Calu3 (cell line): Measurements from ENCODE around the gene XG. TPM values are rescaled to one million over a fixed set of nuclear protein-coding genes. Genes with fewer than 3 reads are reported as not detected.
"Not testable (repeated sequence)": the region's sequence is repeated elsewhere in the genome, so short reads cannot be mapped to it uniquely, and the experiment has no call there.

ENCODE experiments used
- BruUV-seq: library from RNA; stranded (reverse); fragments of 400-500 nt; replicated peaks from 2 replicates; lab custom pipeline; 2021; lab: Mats Ljungman, UMichigan
- CTCF ChIA-PET: fragments of 300-600 bp; sonication (Branson Sonifier 250); formaldehyde crosslinking; loops from one replicate; lab custom pipeline; 2022; ENCODE audit warnings: antibody characterized with exemption; lab: Charles Lee
- DNase-seq: peaks from one replicate; pipeline ENCODE4 v3.0.0; 2022
- H3K27ac Mint-ChIP-seq: one replicate; pipeline ENCODE4 v1.8.0; 2022; ENCODE audit warnings: mixed read lengths; ENCODE audit not compliant: unreplicated experiment
- H3K27me3 Mint-ChIP-seq: one replicate; pipeline ENCODE4 v1.8.0; 2022; ENCODE audit warnings: mixed read lengths; ENCODE audit not compliant: unreplicated experiment
- H3K36me3 Mint-ChIP-seq: one replicate; pipeline ENCODE4 v1.8.0; 2022; ENCODE audit warnings: mild to moderate bottlenecking, moderate library complexity, mixed read lengths; ENCODE audit not compliant: insufficient read depth, unreplicated experiment
- H3K4me1 Mint-ChIP-seq: one replicate; pipeline ENCODE4 v1.8.0; 2022; ENCODE audit warnings: mild to moderate bottlenecking, low read depth, mixed read lengths; ENCODE audit not compliant: unreplicated experiment
- H3K4me3 Mint-ChIP-seq: one replicate; pipeline ENCODE4 v1.8.0; 2022; ENCODE audit warnings: mild to moderate bottlenecking, low read depth, moderate library complexity, mixed read lengths; ENCODE audit not compliant: unreplicated experiment
- H3K9me3 Mint-ChIP-seq: one replicate; pipeline ENCODE4 v1.8.0; 2022; ENCODE audit warnings: low read depth, mixed read lengths; ENCODE audit not compliant: unreplicated experiment
- CTCF ChIP-seq: fragments of 200-600 bp; IDR thresholded peaks from one replicate; pipeline ENCODE4 v1.8.0; 2022; ENCODE audit warnings: antibody characterized with exemption; ENCODE audit not compliant: unreplicated experiment
- intact Hi-C: fragments of 100-400 bp; cut with micrococcal nuclease; formaldehyde crosslinking; loops from one replicate; pipeline ENCODE4 v1.10.0; 2022; ENCODE audit not compliant: unreplicated experiment
- total RNA-seq: library from RNA; stranded (reverse); gene quantifications from 2 replicates; pipeline ENCODE4 v1.2.3, GENCODE V29; 2022

Gene XG
- total RNA-seq, 1 experiment from 2014 or later: not detected

GRCh38 chrX:2774776-2775175 is 22.9 kb downstream of the XG start:
- Mint-ChIP-seq H3K27ac (no peak overlapping the region), H3K4me1 (no peaks in the 10 kb centered on the region), H3K9me3 (peaks cover 4% of the 10 kb centered on the region), H3K27me3 (peaks cover 28% of the 10 kb centered on the region), H3K4me3 (no peak overlapping the region), H3K36me3 (no peaks in the 10 kb centered on the region)
- intact Hi-C loops: no loop called here
- CTCF ChIA-PET: no interaction called here
- BruUV-seq: no TSS peak
- no peak for DNase-seq
- no peak for TF ChIP-seq CTCF

DNA sequence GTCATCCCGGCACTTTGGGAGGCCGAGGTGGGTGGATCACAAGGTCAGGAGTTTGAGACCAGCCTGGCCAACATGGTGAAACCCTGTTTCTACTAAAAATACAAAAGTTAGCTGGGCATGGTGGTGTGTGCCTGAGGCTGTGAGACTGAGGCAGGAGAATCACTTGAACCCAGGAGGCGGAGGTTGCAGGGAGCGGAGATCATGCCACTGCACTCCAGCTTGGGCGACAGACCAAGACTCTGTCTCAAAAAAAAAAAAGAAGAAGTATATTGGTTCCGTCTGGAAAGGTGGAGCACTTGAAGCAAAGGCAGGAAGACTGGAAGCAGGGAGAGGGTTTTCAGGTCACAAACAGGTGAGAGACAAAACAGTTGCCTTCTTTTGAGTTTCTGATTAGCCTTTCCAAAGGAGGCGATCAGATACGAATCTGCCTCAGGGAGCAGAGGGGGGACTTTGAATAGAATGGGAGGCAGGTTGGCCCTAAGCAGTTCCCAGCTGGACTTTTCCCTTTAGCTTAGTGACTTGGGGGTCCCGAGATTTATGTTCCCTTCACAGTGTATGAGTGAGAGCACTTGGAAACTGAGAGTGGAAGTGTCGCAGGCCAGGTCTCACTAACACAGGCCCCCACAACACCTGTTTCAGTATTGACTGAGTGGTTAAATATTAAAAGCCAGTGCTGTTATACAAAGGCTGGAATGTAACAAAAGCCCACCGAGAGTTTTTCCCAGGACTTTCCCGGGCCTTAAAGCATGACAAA is 28.8 kb downstream of the XG start:
- H3K9me3 Mint-ChIP-seq, H3K27ac Mint-ChIP-seq, CTCF ChIA-PET, intact Hi-C loops, DNase-seq, BruUV-seq, H3K4me1 Mint-ChIP-seq, H3K36me3 Mint-ChIP-seq, H3K4me3 Mint-ChIP-seq: not testable (repeated sequence)
- peaks cover 17% of the 10 kb centered on the region for H3K27me3 Mint-ChIP-seq

GRCh38 chrX:2781226-2781571 is 29.4 kb downstream of the XG start:
- no peaks in the 10 kb centered on the region for H3K9me3 Mint-ChIP-seq
- TF ChIP-seq CTCF: no peak
- CTCF ChIA-PET: no interaction called here
- H3K27me3 Mint-ChIP-seq: peaks cover 17% of the 10 kb centered on the region
- H3K36me3 Mint-ChIP-seq: no peaks in the 10 kb centered on the region
- BruUV-seq: no TSS peak
- intact Hi-C loops: no loop called here
- no peak for DNase-seq
- no peak overlapping the region for H3K27ac Mint-ChIP-seq
- H3K4me1 Mint-ChIP-seq: no peaks in the 10 kb centered on the region
- H3K4me3 Mint-ChIP-seq: no peak overlapping the region

DNA sequence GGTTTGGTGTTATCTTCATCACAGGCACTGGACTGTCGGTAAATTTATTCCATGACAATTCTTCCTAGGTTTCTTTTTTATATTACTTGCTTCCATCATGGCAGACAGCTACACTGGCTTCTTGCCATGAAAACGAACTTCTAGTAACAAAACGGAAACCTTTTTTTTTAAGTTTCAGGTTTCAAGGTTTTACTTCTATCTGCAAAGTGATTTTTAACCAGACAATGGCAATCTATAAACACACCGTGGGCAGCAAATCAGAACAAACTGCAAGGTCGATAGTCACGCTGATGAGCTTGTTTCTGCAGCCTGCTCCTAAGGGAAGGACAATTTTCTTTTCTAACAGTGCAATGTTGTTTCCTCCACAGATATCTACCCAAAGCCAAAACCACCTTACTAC is 29.9 kb downstream of the XG start:
- H3K36me3 Mint-ChIP-seq: no peaks in the 10 kb centered on the region
- peaks cover 17% of the 10 kb centered on the region for H3K27me3 Mint-ChIP-seq
- no peak overlapping the region for H3K4me3 Mint-ChIP-seq
- no peak for TF ChIP-seq CTCF
- intact Hi-C loops: no loop called here
- no peaks in the 10 kb centered on the region for H3K9me3 Mint-ChIP-seq
- H3K4me1 Mint-ChIP-seq: no peaks in the 10 kb centered on the region
- CTCF ChIA-PET: no interaction called here
- DNase-seq: no peak
- no peak overlapping the region for H3K27ac Mint-ChIP-seq
- no TSS peak for BruUV-seq

DNA sequence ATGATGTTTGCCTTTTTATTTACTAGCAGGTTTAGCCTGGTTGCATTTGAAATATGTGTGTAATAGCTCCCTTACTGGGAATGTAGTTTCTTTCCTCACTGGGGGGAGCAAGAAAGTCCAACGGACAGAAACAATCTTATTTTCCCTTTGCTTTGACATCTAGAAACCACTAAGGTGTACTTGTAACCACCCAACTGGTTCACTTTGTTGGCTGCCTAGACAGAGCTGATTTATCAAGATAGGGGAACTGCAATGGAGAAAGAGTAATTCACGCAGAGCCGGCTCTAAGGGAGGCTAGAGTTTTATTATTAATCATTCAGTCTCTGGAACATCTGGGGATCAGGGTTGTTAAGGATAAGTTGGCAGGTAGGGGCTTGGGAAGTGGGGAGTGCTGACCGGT is 30.3 kb downstream of the XG start:
- DNase-seq: no peak
- no TSS peak for BruUV-seq
- CTCF ChIA-PET: no interaction called here
- intact Hi-C loops: no loop called here
- Mint-ChIP-seq H3K9me3 (no peaks in the 10 kb centered on the region), H3K27me3 (peaks cover 21% of the 10 kb centered on the region), H3K27ac (no peak overlapping the region), H3K36me3 (no peaks in the 10 kb centered on the region), H3K4me1 (no peaks in the 10 kb centered on the region), H3K4me3 (no peak overlapping the region)
- no peak for TF ChIP-seq CTCF
